HepG2 (cell line): Measurements from ENCODE around the gene RAB2B. TPM values are rescaled to one million over a fixed set of nuclear protein-coding genes. Genes with fewer than 3 reads are reported as not detected.

ENCODE experiments used
- BORCS8-MEF2B ChIP-seq: sonication (generic); formaldehyde crosslinking; IDR thresholded peaks from 2 replicates; pipeline ENCODE4 v1.8.0; 2022; ENCODE audit warnings: mild to moderate bottlenecking, missing genetic modification reagents
- CENPT ChIP-seq: sonication (generic); formaldehyde crosslinking; IDR thresholded peaks from 2 replicates; pipeline ENCODE4 v1.8.0; 2022; ENCODE audit warnings: low read depth, mild to moderate bottlenecking, moderate library complexity, missing genetic modification reagents
- GPBP1L1 ChIP-seq: sonication (generic); formaldehyde crosslinking; IDR thresholded peaks from 2 replicates; pipeline ENCODE4 v1.5.0; 2020; ENCODE audit warnings: mild to moderate bottlenecking, missing genetic modification reagents
- MXD1 ChIP-seq: sonication (generic); formaldehyde crosslinking; IDR thresholded peaks from 2 replicates; pipeline ENCODE4 v1.4.0; 2020; ENCODE audit warnings: mild to moderate bottlenecking, missing genetic modification reagents
- MYC ChIP-seq: sonication (generic); formaldehyde crosslinking; IDR thresholded peaks from 2 replicates; pipeline ENCODE4 v1.9.0; 2021; ENCODE audit warnings: missing genetic modification reagents, borderline replicate concordance
- NBN ChIP-seq: fragments of 450-650 bp; conservative IDR thresholded peaks from 2 replicates; pipeline ENCODE4 v1.6.1; 2017
- NCOA5 ChIP-seq: sonication (generic); formaldehyde crosslinking; IDR thresholded peaks from 2 replicates; pipeline ENCODE4 v1.4.0; 2020; ENCODE audit warnings: missing genetic modification reagents
- NCOR1 ChIP-seq: fragments of 200-600 bp; sonication (generic); IDR thresholded peaks from 2 replicates; pipeline ENCODE4 v1.7.0; 2017; ENCODE audit warnings: antibody characterized with exemption, low read length, borderline replicate concordance
- RNF219 ChIP-seq: sonication (generic); formaldehyde crosslinking; IDR thresholded peaks from 2 replicates; pipeline ENCODE4 v1.5.0; 2020; ENCODE audit warnings: mild to moderate bottlenecking, missing genetic modification reagents
- SIX4 ChIP-seq: sonication (generic); formaldehyde crosslinking; IDR thresholded peaks from 2 replicates; pipeline ENCODE4 v1.4.0; 2020; ENCODE audit warnings: missing genetic modification reagents
- SOX5 ChIP-seq: IDR thresholded peaks from 2 replicates; pipeline ENCODE4 v1.6.1; 2016; ENCODE audit warnings: borderline replicate concordance
- TSC22D2 ChIP-seq: sonication (generic); formaldehyde crosslinking; IDR thresholded peaks from 2 replicates; pipeline ENCODE4 v1.5.1; 2020; ENCODE audit warnings: missing genetic modification reagents, mild to moderate bottlenecking, borderline replicate concordance
- ZFX ChIP-seq: sonication (generic); formaldehyde crosslinking; IDR thresholded peaks from 2 replicates; pipeline ENCODE4 v1.4.0; 2020; ENCODE audit warnings: mild to moderate bottlenecking, low read depth, missing genetic modification reagents, moderate library complexity
- ZNF18 ChIP-seq: sonication (generic); formaldehyde crosslinking; IDR thresholded peaks from 2 replicates; pipeline ENCODE4 v1.8.0; 2022; ENCODE audit warnings: mild to moderate bottlenecking, missing genetic modification reagents; ENCODE audit not compliant: insufficient replicate concordance
- ZNF280D ChIP-seq: sonication (generic); formaldehyde crosslinking; IDR thresholded peaks from 2 replicates; pipeline ENCODE4 v1.5.1; 2020; ENCODE audit warnings: mild to moderate bottlenecking, missing genetic modification reagents
- ZNF674 ChIP-seq: sonication (generic); formaldehyde crosslinking; IDR thresholded peaks from 2 replicates; pipeline ENCODE4 v1.5.0; 2020; ENCODE audit warnings: low read depth, mild to moderate bottlenecking, missing genetic modification reagents
- ZNF770 ChIP-seq: sonication (generic); formaldehyde crosslinking; IDR thresholded peaks from 2 replicates; pipeline ENCODE4 v1.5.0; 2020; ENCODE audit warnings: mild to moderate bottlenecking, missing genetic modification reagents
- ZSCAN12 ChIP-seq: sonication (generic); formaldehyde crosslinking; IDR thresholded peaks from 2 replicates; pipeline ENCODE4 v1.9.0; 2021; ENCODE audit warnings: mild to moderate bottlenecking, missing genetic modification reagents
- polyA plus RNA-seq, 8 experiments: library from polyadenylated mRNA; depleted of rRNA in 3 of 8; stranded (reverse) in 7 of 8; unstranded in 1 of 8; fragments of >200 nt; fragmentation: Illumina TruSeq in 4 of 8; extraction: Trizol in 4 of 8; gene quantifications; 2 replicates each; pipeline versions ENCODE4 v1.2.1 to v1.2.3, GENCODE V29; 2011 to 2016; ENCODE audit warnings: low read depth in 4 of 8, missing spikeins in 1 of 8, mixed read lengths in 1 of 8; ENCODE audit not compliant: insufficient read depth in 1 of 8
- total RNA-seq, 5 experiments: library from RNA; depleted of rRNA; stranded (reverse); fragments of >200 nt; fragmentation: Illumina TruSeq; extraction: Trizol; gene quantifications; 2 replicates each; pipeline ENCODE4 v1.2.3, GENCODE V29; 2016; ENCODE audit warnings: low read depth in 1 of 5

Gene RAB2B
- total and polyA plus RNA-seq, 2 of the 13 experiments (the other 11 are each of a cell fraction or from before 2014, with no cell fraction given): 36.0 to 60.6 TPM

GRCh38 chr14:21455912-21456667 is 20.7 kb downstream of the RAB2B start, which contains the start of gene CHD8 (continued):
- TF ChIP-seq ZNF674: no peak
- TF ChIP-seq NCOR1: no peak
- 0 out of 2 replicates have a peak, but pooled peaks have one; percentile 30 for TF ChIP-seq TSC22D2 (CRISPR knock-in tag)
- TF ChIP-seq SOX5 (CRISPR knock-in tag): peak; percentile 71; the same call in 1 of the 2 replicates
- TF ChIP-seq ZSCAN12 (CRISPR knock-in tag): 0 out of 2 replicates have a peak, but pooled peaks have one; percentile 32
- TF ChIP-seq ZNF18 (CRISPR knock-in tag): peak; percentile 41
- no peak for TF ChIP-seq GPBP1L1
- TF ChIP-seq ZFX (CRISPR knock-in tag): peak; percentile 96
- TF ChIP-seq ZNF280D (CRISPR knock-in tag): peak; percentile 96
- TF ChIP-seq NCOA5 (CRISPR knock-in tag): no peak
- peak; percentile 70 for TF ChIP-seq SIX4
- no peak for TF ChIP-seq RNF219 (CRISPR knock-in tag)
- peak; percentile 96; the same call in 1 of the 2 replicates for TF ChIP-seq MXD1 (CRISPR knock-in tag)
- TF ChIP-seq CENPT (CRISPR knock-in tag): no peak
- TF ChIP-seq NBN: no peak
- no peak; the same call in 1 of the 2 replicates for TF ChIP-seq BORCS8-MEF2B (CRISPR knock-in tag)
- TF ChIP-seq MYC (CRISPR knock-in tag): peak; percentile 95
- TF ChIP-seq ZNF770: peak; percentile 72
